ENCODE results near the gene CHD5.

CHD5 gene

GRCh38 chr1:6172549-6172948 lies 7.6 kb downstream of the CHD5 start:
- DNase-seq: no peak

GRCh38 chr1:6171548-6172124 lies 8.5 kb downstream of the CHD5 start:
- no peak for DNase-seq

GRCh38 chr1:6170742-6171201 lies 9.3 kb downstream of the CHD5 start:
- DNase-seq: no peak

- DNase-seq: no peak
Measured at GRCh38 chr1:6170116-6170741, 9.9 kb downstream of the CHD5 start.

GRCh38 chr1:6168947-6169586 lies 11.1 kb downstream of the CHD5 start:
- DNase-seq: no peak

GRCh38 chr1:6167391-6168303 lies 12.5 kb downstream of the CHD5 start:
- DNase-seq: no peak

- no peak for DNase-seq
Measured at GRCh38 chr1:6166655-6167390, 13.3 kb downstream of the CHD5 start.

- DNase-seq: no peak
Measured at GRCh38 chr1:6166221-6166620, 13.9 kb downstream of the CHD5 start.

GRCh38 chr1:6165441-6165985 lies 14.6 kb downstream of the CHD5 start:
- no peak for DNase-seq

- no peak for DNase-seq
Measured at GRCh38 chr1:6165027-6165426, 15.1 kb downstream of the CHD5 start.

- no peak for DNase-seq
Measured at GRCh38 chr1:6163973-6164617, 16.0 kb downstream of the CHD5 start.

- DNase-seq: no peak
Measured at GRCh38 chr1:6163191-6163972, 16.7 kb downstream of the CHD5 start.

- no peak for DNase-seq
Measured at GRCh38 chr1:6162773-6163172, 17.3 kb downstream of the CHD5 start.

GRCh38 chr1:6162341-6162740 lies 17.8 kb downstream of the CHD5 start:
- DNase-seq: no peak

GRCh38 chr1:6158181-6158580 lies 21.9 kb downstream of the CHD5 start:
- no peak for DNase-seq

- no peak for DNase-seq
Measured at GRCh38 chr1:6157528-6158174, 22.5 kb downstream of the CHD5 start.

GRCh38 chr1:6157132-6157527 lies 23.0 kb downstream of the CHD5 start:
- DNase-seq: no peak

GRCh38 chr1:6154525-6155319 lies 25.4 kb downstream of the CHD5 start:
- no peak for DNase-seq

GRCh38 chr1:6152882-6153281 lies 27.2 kb downstream of the CHD5 start:
- DNase-seq: no peak

GRCh38 chr1:6152181-6152580 lies 27.9 kb downstream of the CHD5 start:
- DNase-seq: no peak
